Suprapubic skin (tissue), 4 donors: ENCODE results near the gene TLCD5.

Experiments
- CTCF ChIP-seq, 2 donors: fragments of 200-600 bp in 1 of 2; fragments of 450-650 bp in 1 of 2; sonication (generic) in 1 of 2; IDR thresholded peaks; one replicate each; pipeline ENCODE4 v1.5.1; 2016 to 2019; ENCODE audit warnings: antibody characterized with exemption in 2 of 2, mild to moderate bottlenecking in 1 of 2, moderate library complexity in 1 of 2
- POLR2A ChIP-seq, 2 donors: fragments of 450-650 bp; IDR thresholded peaks; one replicate each; pipeline ENCODE4 v1.6.1; 2017; ENCODE audit warnings: antibody characterized with exemption in 2 of 2, mild to moderate bottlenecking in 2 of 2, moderate library complexity in 2 of 2
- POLR2AphosphoS5 ChIP-seq, 3 donors: sonication (generic); formaldehyde crosslinking; IDR thresholded peaks; one replicate each; pipeline ENCODE4 v1.6.1; 2017; ENCODE audit warnings: antibody characterized with exemption in 3 of 3

GRCh38 chr11:120307476-120307875 is 17.6 kb upstream of the TLCD5 start:
- TF ChIP-seq CTCF (IDR thresholded peaks at IDR 0.05): no peak
- no peak for TF ChIP-seq POLR2A (IDR thresholded peaks at IDR 0.05)
- TF ChIP-seq POLR2AphosphoS5 (IDR thresholded peaks at IDR 0.05): no peak
